ENCODE results near the gene ZNF526. TPM values are rescaled to one million over a fixed set of nuclear protein-coding genes. Genes with fewer than 3 reads are reported as not detected.
A peak's percentile ranks its signal among the peaks of the same experiment; 100 is the strongest.

Gene ZNF526
- total RNA-seq, 1 experiment from 2014 or later: 5.1 TPM

- ChIA-PET CTCF (interaction anchor here (0.6 kb wide), 3 partner anchors 154 to 417 kb away, joined by 3 to 5 read pairs (median 3); no protein-coding TSS in a partner anchor), POLR2A (ENCODE audit: unreplicated experiment) (interaction anchor here (0.6 kb wide), 1 partner anchor 17 kb away, joined by 9 read pairs; no protein-coding TSS in a partner anchor)
- H3K9ac ChIP-seq (ENCODE audit: low read length): peak overlapping the region; percentile 80
- intact Hi-C loops (cut with micrococcal nuclease): no loop called here
- no peaks in the 10 kb centered on the region for H3K27me3 ChIP-seq (ENCODE audit: low read length)
- peaks cover 35% of the 10 kb centered on the region for H3K79me2 ChIP-seq (ENCODE audit: low read length)
- H3K9me3 ChIP-seq (ENCODE audit: low read length): no peaks in the 10 kb centered on the region
- TF ChIP-seq CTCF (conservative IDR thresholded peaks at IDR 0.05; ENCODE audit: low read depth, low read length) (peak; percentile 68), EZH2phosphoT487 (IDR thresholded peaks at IDR 0.05; ENCODE audit: borderline replicate concordance, low read length) (no peak)
- H3K4me1 ChIP-seq (ENCODE audit: insufficient read depth, low read length): peaks cover 4% of the 10 kb centered on the region
- H3K4me2 ChIP-seq (ENCODE audit: low read length): peak overlapping the region; percentile 94
- no TSS peak for BruUV-seq (replicated peaks)
- peak overlapping the region; percentile 67 for H3K4me3 ChIP-seq (ENCODE audit: low read length)
- H3K9me2 ChIP-seq (replicated peaks; ENCODE audit: low read length): no peaks in the 10 kb centered on the region
- H4K20me1 ChIP-seq (ENCODE audit: low read length): no peaks in the 10 kb centered on the region
- no peaks in the 10 kb centered on the region for H3F3A ChIP-seq (ENCODE audit: low read length, unreplicated experiment)
- DNase-seq (peak; percentile 93), ATAC-seq (peak; percentile 33)
- peak overlapping the region; percentile 67 for H3K27ac ChIP-seq (ENCODE audit: low read length)
- peak overlapping the region; percentile 74 for H2AFZ ChIP-seq (ENCODE audit: low read length)
- H3K36me3 ChIP-seq (ENCODE audit: low read depth, low read length): no peaks in the 10 kb centered on the region
Measured at GRCh38 chr19:42244347-42245220, 24.5 kb downstream of the ZNF526 start.

DNA sequence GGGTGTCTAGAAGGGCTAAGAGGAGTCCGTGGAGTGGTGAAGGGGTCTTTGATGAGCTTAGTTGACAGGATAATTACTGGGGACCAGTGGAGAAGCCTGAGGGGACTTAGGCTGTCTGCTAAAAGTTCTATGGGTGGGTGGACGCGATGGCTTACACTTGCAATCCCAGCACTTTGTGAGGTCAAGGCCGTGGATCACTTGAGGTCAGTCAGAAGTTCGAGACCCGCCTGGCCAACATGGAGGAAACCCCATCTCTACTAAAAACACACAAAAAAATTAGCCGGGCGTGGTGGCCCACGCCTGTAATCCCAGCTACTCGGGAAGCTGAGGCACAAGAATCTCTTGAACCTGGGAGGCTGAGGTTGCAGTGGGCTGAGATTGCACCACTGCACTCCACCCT, 25.1 kb downstream of the ZNF526 start:
- intact Hi-C loops (cut with micrococcal nuclease): no loop called here

More for the DNA sequence above, 25.1 kb downstream of the ZNF526 start:
- CTCF ChIA-PET: interaction anchor here (0.6 kb wide), 2 partner anchors 155 to 165 kb away, joined by 3 to 5 read pairs; no protein-coding TSS in a partner anchor
- Histone ChIP-seq H3K9me2 (replicated peaks; ENCODE audit: low read length) (no peaks in the 10 kb centered on the region), H3K79me2 (ENCODE audit: low read length) (peaks cover 29% of the 10 kb centered on the region), H2AFZ (ENCODE audit: low read length) (peak overlapping the region; percentile 60), H3F3A (ENCODE audit: low read length, unreplicated experiment) (no peaks in the 10 kb centered on the region), H3K9me3 (ENCODE audit: low read length) (no peaks in the 10 kb centered on the region), H4K20me1 (ENCODE audit: low read length) (no peaks in the 10 kb centered on the region), H3K36me3 (ENCODE audit: low read depth, low read length) (no peaks in the 10 kb centered on the region), H3K4me3 (ENCODE audit: low read length) (peak overlapping the region; percentile 67; the same call in 1 of the 2 replicates), H3K27ac (ENCODE audit: low read length) (no peak overlapping the region), H3K9ac (ENCODE audit: low read length) (no peak overlapping the region), H3K4me2 (ENCODE audit: low read length) (peak overlapping the region; percentile 94), H3K4me1 (ENCODE audit: insufficient read depth, low read length) (peaks cover 4% of the 10 kb centered on the region), H3K27me3 (ENCODE audit: low read length) (no peaks in the 10 kb centered on the region)
- POLR2A ChIA-PET (ENCODE audit: unreplicated experiment): interaction anchor here (0.6 kb wide), 1 partner anchor 17 kb away, joined by 9 read pairs; no protein-coding TSS in a partner anchor
- TF ChIP-seq EZH2phosphoT487 (IDR thresholded peaks at IDR 0.05; ENCODE audit: borderline replicate concordance, low read length) (no peak), CTCF (conservative IDR thresholded peaks at IDR 0.05; ENCODE audit: low read depth, low read length) (no peak), EZH2 (IDR thresholded peaks at IDR 0.05; ENCODE audit: low read length, unreplicated experiment) (no peak)
- DNase-seq (no peak), ATAC-seq (no peak)
- no TSS peak for BruUV-seq (replicated peaks)
